GM21423 (cell line): ENCODE measurements around the gene CATSPER3.

Experiments
- ATAC-seq: cut with Tn5 transposase; IDR thresholded peaks from one replicate; pipeline ENCODE4 v1.9.1; 2021; ENCODE audit warnings: mild to moderate bottlenecking, moderate library complexity; ENCODE audit not compliant: unreplicated experiment

The CATSPER3 gene

GRCh38 chr5:134967607-134968006 lies at the start of gene CATSPER3:
Gene CATSPER3, plus strand, starts transcription at chr5:134967907. Its CDS starts 85 bp downstream, at chr5:134967992.
- ATAC-seq, result no peak

- no peak for ATAC-seq
These were observed 48.8 kb upstream of the CATSPER3 start for GRCh38 chr5:134918861-134919260.

- ATAC-seq, result no peak
These were observed 46.7 kb upstream of the CATSPER3 start for GRCh38 chr5:134920848-134921575.

GRCh38 chr5:134932508-134932907 lies 35.2 kb upstream of the CATSPER3 start:
- no peak for ATAC-seq

GRCh38 chr5:134934202-134934601 lies 33.5 kb upstream of the CATSPER3 start:
- ATAC-seq, result no peak

GRCh38 chr5:134935711-134936602 lies 31.8 kb upstream of the CATSPER3 start:
- no peak for ATAC-seq

GRCh38 chr5:134937526-134937925 lies 30.2 kb upstream of the CATSPER3 start:
- no peak for ATAC-seq

- no peak for ATAC-seq
These were observed 29.7 kb upstream of the CATSPER3 start for GRCh38 chr5:134938030-134938429.

GRCh38 chr5:134939500-134939899 lies 28.2 kb upstream of the CATSPER3 start:
- no peak for ATAC-seq

GRCh38 chr5:134943547-134943946 lies 24.2 kb upstream of the CATSPER3 start:
- ATAC-seq, result no peak

- ATAC-seq, result no peak
These were observed 23.1 kb upstream of the CATSPER3 start for GRCh38 chr5:134944630-134945029.

GRCh38 chr5:134945041-134945440 lies 22.7 kb upstream of the CATSPER3 start:
- ATAC-seq, result no peak

- ATAC-seq, result no peak
These were observed 18.8 kb upstream of the CATSPER3 start for GRCh38 chr5:134948911-134949310.

GRCh38 chr5:134949316-134949715 lies 18.4 kb upstream of the CATSPER3 start:
- no peak for ATAC-seq

GRCh38 chr5:134957920-134958608 lies 9.6 kb upstream of the CATSPER3 start:
- ATAC-seq, result no peak

- no peak for ATAC-seq
These were observed 9.0 kb upstream of the CATSPER3 start for GRCh38 chr5:134958755-134959154.

- ATAC-seq, result no peak
These were observed 4.6 kb upstream of the CATSPER3 start for GRCh38 chr5:134963098-134963497.

- no peak for ATAC-seq
These were observed 3.1 kb upstream of the CATSPER3 start for GRCh38 chr5:134964359-134965270.

GRCh38 chr5:134965271-134965825 lies 2.4 kb upstream of the CATSPER3 start:
- no peak for ATAC-seq

GRCh38 chr5:134968055-134968454 lies 348 bp downstream of the CATSPER3 start:
- no peak for ATAC-seq
